Hippocampal formation (tissue), 2 donors: ENCODE results near the gene PKDCC.
"Not testable (repeated sequence)": the region's sequence is repeated elsewhere in the genome, so short reads cannot be mapped to it uniquely, and the experiment has no call there.

Experiments
- DNase-seq, 2 donors: peaks; one replicate each; lab custom pipeline; 2025; lab: John Stamatoyannopoulos, UW

PKDCC gene

GRCh38 chr2:42063431-42064171, 15.8 kb downstream of the PKDCC start:
- no peak for DNase-seq

DNA sequence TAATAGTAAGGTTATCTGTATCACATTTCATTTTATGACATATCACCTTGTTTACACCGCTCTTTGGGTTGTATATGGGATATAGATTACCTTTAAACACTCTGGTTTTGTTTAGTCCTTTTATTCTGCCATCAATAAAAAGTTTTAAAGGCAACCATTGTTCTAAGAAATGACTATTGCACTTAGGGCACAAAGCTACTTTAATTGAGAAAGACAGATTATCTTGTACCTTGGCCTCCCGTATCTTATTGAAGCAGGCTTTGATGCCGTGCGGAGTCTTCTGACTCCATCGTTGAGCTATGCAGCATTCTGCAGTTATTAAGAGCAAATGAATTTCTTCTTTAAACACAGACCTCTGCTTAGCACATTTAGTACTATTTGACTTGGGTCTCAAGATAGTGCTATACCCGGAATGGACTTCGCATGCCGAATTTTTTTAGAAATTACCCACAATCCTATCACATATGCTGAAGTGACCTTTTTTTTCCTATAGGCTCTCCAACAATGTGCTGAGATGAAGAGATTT, 16.7 kb downstream of the PKDCC start:
- no peak for DNase-seq

- not testable (repeated sequence) for DNase-seq
Observed at GRCh38 chr2:42065753-42066152, 17.9 kb downstream of the PKDCC start.

GRCh38 chr2:42067001-42067400, 19.2 kb downstream of the PKDCC start:
- not testable (repeated sequence) for DNase-seq

DNA sequence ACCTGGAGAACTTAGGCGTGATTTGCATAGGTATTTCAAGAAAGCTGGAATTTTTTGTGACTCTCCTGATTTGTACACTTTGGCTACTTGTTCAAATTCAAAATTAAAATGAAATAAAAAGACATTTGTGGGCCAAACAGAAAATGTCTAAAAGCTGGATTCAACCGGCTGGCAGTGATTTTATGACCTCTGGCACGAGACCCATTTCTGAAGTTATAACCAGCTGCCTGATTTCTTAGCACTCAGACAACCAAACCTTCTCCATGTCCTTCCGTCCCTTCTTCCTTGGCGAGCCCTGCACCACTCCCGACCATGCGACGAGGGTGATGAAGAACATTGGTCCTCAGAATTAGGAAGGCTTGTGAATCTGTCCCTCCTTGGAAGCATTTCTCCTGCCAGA, 19.7 kb downstream of the PKDCC start:
- DNase-seq = no peak

GRCh38 chr2:42068571-42069178, 20.9 kb downstream of the PKDCC start:
- no peak for DNase-seq

DNA sequence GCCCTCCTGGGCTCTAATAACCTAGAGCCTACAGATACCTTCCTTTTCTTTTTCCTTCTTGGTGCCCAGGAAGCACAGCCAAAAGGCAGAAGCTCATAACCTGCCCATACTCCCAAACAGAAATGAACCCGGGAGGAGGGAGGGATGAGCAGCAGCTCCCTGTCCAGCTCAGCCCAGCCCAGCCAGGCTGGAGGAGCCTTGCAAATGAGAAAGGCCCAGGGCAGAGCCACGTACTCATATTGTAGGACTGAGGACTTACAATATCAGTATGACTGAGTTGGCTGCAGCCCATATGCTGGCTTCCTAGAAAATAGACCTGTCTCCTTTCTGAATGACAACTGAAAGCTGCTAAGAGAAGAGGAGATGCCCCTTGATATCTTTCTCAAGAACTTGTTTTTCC, 21.7 kb downstream of the PKDCC start:
- no peak for DNase-seq

DNA sequence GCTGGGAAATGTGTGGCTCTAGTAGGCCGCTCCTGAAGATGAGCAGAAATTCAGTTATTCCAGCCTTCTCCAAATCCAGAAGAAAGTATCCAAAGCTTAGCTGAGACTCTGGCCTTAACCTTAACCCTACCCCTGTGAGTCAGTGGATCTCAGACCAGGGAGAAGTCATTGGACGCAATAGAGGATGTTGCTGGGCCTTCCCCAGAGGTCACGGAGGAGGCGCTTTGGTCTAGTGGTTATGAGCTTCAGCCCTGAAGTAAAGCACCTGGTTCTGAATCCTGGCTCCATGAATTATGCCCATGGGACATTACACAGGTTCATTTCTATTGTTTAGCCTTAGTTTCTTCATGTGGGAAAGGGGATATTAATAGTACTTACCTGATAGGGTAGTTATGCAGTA, 24.0 kb downstream of the PKDCC start:
- DNase-seq = no peak

- DNase-seq = no peak
Observed at GRCh38 chr2:42072349-42073118, 24.7 kb downstream of the PKDCC start.

GRCh38 chr2:42073739-42074503, 26.1 kb downstream of the PKDCC start:
- DNase-seq = no peak

DNA sequence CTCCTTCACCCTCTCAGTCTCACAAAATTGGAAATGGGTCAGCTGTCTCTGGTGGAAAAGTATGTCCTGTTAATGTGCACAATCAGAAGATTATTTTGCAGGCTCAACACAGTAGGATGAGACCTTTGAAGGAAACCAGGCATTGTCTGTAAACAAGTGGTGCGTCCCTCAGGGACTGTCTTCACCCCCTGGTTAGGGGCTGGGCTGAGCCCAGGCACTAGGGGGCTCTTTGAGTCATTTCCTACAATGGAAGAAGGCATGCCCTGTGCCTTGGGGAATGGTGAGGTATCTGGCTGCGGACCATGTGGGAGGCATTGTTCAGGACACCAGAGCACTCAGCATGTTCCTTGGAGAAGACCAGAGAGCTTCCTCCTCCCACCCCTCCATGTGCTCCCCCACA, 26.8 kb downstream of the PKDCC start:
- DNase-seq = no peak

DNA sequence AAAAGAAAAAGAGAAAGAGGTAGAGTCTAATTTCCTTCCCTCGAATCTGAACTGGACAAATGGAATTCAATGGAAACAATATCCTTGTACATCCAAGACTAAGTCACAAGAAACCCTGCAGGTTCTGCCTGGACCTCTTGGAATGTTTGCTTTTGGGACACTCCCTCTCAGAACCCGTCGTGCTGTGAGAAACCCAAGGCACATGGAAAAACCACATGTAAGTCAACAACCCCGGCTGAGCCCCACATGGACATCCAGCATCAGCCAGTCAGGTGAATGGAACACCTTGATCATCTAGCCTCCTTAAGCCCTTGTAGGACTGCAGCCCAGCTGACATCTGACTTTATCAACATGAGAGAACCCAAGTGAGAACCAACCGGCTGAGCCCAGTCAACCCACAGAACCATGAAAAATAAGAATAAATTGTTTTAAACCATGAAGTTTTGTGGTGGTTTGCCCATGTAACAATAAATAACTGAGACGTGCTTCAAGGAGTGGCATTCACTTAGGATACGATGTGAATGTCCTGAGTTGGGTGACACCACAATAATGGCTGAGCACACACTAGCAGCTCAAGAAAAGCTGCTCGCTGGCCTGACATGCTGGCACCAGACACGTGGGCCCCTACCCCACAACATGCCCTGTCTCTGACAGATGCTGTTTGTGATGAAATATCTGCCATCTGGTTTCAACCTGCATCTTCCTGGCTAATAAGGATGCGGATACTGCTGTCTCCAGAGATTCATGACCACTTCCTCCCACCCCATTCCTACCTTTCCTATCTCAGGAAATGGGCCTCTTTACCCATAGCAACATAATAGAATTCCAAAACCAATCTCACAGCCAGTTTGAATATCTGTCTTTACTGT, 28.8 kb downstream of the PKDCC start:
- no peak for DNase-seq

DNA sequence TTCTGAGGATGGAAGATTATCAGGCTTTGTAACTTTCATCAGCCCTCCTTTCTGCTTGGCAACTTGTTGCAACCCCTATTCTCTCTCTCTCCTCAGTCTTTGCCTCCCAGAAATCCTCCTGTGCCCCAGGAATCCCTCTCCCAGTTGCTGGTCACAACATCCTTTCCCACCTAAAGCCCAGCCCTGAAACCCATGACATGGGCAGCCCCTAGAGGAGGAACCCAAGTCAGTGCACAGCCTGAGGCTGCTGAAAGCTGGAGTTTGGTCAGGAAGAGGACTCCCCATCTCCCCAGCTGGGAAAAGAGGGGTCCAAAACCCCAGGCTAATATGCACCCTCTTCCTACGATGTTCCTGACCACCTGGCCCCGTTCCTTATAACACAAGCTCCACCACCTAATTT, 29.5 kb downstream of the PKDCC start:
- no peak for DNase-seq

- DNase-seq = no peak
Observed at GRCh38 chr2:42079737-42080287, 32.0 kb downstream of the PKDCC start.

DNA sequence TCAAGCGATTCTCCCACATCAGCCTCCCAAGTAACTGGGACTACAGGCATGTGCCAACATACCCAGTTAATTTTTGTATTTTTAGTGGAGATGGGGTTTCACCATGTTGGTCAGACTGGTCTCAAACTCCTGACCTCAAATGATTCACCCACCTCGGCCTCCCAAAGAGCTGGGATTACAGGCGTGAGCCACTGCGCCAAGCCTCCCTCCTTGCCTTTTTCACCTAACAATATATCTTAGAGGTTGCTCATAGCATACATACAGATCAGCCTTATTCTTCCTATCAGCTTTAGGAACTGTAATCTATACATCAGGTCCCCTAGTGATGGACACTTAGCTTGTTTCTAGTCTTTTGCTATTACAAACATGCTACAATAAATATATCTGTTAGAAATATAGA, 33.3 kb downstream of the PKDCC start:
- DNase-seq = not testable (repeated sequence)

GRCh38 chr2:42082016-42082415, 34.2 kb downstream of the PKDCC start:
- no peak for DNase-seq

DNA sequence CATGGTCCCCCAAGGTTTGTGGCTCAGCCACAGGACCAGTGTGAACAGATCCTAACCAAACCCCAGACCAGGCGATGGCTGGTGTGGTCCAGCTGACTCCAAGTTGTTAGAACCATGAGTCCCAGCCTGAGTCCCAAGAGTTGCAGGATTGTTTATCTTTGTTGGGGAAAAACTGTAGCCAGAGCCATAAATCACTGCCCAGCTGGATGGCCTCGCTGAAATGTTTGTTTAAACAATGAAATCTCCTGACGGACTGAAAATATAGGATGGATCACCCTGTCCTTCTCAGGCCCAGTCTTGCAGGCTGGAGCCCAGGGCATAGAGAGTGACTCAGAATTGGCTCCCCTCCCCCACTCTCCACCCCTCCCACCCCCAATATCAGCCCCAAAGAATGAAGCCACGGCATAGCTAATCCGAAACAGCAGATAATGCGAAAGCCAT, 36.4 kb downstream of the PKDCC start:
- no peak for DNase-seq

DNA sequence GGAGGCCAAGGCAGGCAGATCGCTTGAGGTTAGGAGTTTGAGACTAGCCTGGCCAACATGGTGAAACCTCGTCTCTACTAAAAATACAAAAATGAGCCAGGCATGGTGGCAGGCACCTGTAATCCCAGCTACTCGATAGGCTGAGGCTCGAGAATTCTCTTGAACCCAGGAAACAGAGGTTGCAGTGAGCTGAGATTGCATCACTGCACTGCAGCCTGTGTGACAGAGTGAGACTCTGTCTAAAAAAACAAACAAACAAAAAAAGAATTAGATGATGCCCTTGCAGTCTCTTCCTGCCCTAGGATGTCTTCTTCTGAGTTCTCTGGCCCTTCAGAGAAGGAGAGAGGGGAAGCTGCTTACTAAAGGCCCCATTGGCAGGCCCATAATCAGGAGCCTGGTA, 37.2 kb downstream of the PKDCC start:
- DNase-seq = not testable (repeated sequence)

DNA sequence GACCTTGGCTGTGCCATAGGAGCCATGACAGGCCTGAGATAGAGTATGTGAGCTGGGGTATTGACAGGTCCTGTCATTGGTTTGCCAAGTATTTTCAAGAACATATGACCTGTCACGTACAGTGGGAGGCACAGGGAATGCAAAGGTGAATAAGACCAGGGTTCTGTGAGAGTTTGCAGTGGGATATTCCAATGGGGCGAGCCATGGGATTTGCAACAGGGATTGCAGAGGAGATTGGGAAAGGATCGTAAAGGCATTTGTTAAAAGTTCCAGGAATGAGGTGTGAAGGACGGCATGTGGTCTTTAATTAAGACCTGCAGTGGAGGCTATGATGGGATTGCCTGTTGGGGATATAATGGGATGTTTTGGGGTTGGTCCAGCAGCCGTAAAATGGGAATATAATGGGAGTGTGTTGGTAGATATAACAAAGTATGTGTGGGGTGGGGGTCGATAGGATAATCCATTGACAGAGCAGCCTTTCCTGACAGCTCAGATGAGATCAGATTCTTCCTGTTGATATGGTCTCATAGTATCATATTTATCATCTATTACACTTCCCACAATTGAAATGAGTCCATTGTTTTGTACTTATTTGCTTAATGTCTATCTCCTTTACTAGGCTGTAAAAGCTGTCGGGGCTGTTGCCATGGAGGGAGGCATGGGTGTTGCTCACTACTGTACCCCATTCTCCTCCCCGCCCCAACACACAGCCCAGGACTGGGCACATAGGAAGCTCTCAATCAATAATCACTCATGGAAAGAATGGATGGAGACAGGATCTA, 38.1 kb downstream of the PKDCC start:
- no peak for DNase-seq

DNA sequence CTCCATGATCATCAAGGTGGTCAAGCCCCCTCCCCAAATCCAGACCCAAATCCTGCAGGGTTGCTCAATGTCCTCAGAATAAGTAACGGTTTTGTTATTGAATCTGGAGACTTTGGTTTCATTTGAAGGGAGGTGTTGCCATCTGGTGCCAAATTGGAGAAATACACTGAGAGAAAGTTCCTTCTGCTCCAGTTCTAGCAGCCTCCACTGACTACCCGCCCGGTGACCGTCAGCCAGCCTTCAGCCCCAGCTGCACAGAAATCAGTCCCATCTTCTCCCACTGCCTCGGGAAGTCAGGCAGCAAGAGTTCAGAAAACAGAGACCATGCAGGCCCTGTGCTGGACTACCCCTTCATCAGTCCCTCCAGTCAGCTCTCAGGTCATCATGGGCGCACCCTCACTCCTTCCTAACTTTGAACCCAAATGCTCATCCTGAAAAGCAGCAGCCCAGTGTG, 38.7 kb downstream of the PKDCC start:
- DNase-seq = peak; percentile 71 to 73
